ENCODE measurements around the gene TNFSF12.
A peak's percentile ranks its signal among the peaks of the same experiment; 100 is the strongest.

The TNFSF12 gene

GRCh38 chr17:7558544-7559319 is 9.9 kb downstream of the TNFSF12 start, which contains the start of gene TNFSF13:
Gene TNFSF13, plus strand, starts transcription at chr17:7558750. Its CDS starts 290 bp downstream, at chr17:7559040.
- DNase-seq (ENCODE audit: low spot score) = no peak
- ChIA-PET CTCF (interaction anchor here (0.9 to 2.7 kb wide), 2 partner anchors 44 to 122 kb away, joined by 5 to 14 read pairs; no protein-coding TSS in a partner anchor), POLR2A (ENCODE audit: low non-redundant PET) (no interaction called here)
- H3K27ac ChIP-seq = peak within 1 kb of the TSS; percentile 95
- no peak for TF ChIP-seq CTCF (conservative IDR thresholded peaks at IDR 0.05; ENCODE audit: low read depth)

- peak overlapping the region; percentile 95 for H3K27ac ChIP-seq
Measured at GRCh38 chr17:7559320-7560171, 10.7 kb downstream of the TNFSF12 start.

GRCh38 chr17:7560172-7561027 is 11.5 kb downstream of the TNFSF12 start:
- no peak for DNase-seq (ENCODE audit: low spot score)

More at GRCh38 chr17:7559320-7560171, 10.7 kb downstream of the TNFSF12 start:
- no peak for TF ChIP-seq CTCF (conservative IDR thresholded peaks at IDR 0.05; ENCODE audit: low read depth)
- CTCF ChIA-PET = interaction anchor here (0.7 to 3.1 kb wide), 12 partner anchors 11 to 149 kb away, joined by 3 to 28 read pairs (median 6); partner anchors contain the start of genes FGF11 and TNFSF12
- no peak for DNase-seq (ENCODE audit: low spot score)
- POLR2A ChIA-PET (ENCODE audit: low non-redundant PET) = interaction anchor here (0.5 to 1.0 kb wide), 2 partner anchors 44 to 118 kb away, joined by 3 to 10 read pairs; no protein-coding TSS in a partner anchor

GRCh38 chr17:7561028-7561575 is 12.2 kb downstream of the TNFSF12 start:
- peak overlapping the region; percentile 95 for H3K27ac ChIP-seq
- peak; percentile 97 for DNase-seq (ENCODE audit: low spot score)
- peak; percentile 84 for TF ChIP-seq CTCF (conservative IDR thresholded peaks at IDR 0.05; ENCODE audit: low read depth)
- ChIA-PET POLR2A (ENCODE audit: low non-redundant PET) (interaction anchor here (0.6 to 1.4 kb wide), 6 partner anchors 48 to 205 kb away, joined by 3 to 4 read pairs (median 3); partner anchors contain the start of genes TMEM102 and TP53), CTCF (interaction anchor here (0.5 to 3.1 kb wide), 21 partner anchors 9 to 236 kb away, joined by 3 to 28 read pairs (median 4); partner anchors contain the start of genes FGF11 and TNFSF12)

More at GRCh38 chr17:7560172-7561027, 11.5 kb downstream of the TNFSF12 start:
- no peak for TF ChIP-seq CTCF (conservative IDR thresholded peaks at IDR 0.05; ENCODE audit: low read depth)
- ChIA-PET CTCF (interaction anchor here (0.6 to 3.1 kb wide), 20 partner anchors 12 to 235 kb away, joined by 3 to 28 read pairs (median 4); partner anchors contain the start of genes FGF11 and TNFSF12), POLR2A (ENCODE audit: low non-redundant PET) (interaction anchor here (0.5 to 1.4 kb wide), 8 partner anchors 45 to 204 kb away, joined by 3 to 10 read pairs (median 3); partner anchors contain the start of genes TMEM102 and TP53)
- peak overlapping the region; percentile 95 for H3K27ac ChIP-seq

- ChIA-PET CTCF (interaction anchor here (0.5 to 3.1 kb wide), 9 partner anchors 8 to 176 kb away, joined by 3 to 28 read pairs (median 3); partner anchors contain the start of gene FGF11), POLR2A (ENCODE audit: low non-redundant PET) (interaction anchor here (0.6 to 1.4 kb wide), 3 partner anchors 126 to 130 kb away, joined by 3 read pairs; partner anchors contain the start of genes TMEM102 and TP53)
- H3K27ac ChIP-seq = peak within 1 kb of the TSS; percentile 95
- peak; percentile 96 for DNase-seq (ENCODE audit: low spot score)
- no peak for TF ChIP-seq CTCF (conservative IDR thresholded peaks at IDR 0.05; ENCODE audit: low read depth)
Measured at GRCh38 chr17:7561589-7562207, 12.8 kb downstream of the TNFSF12 start, which contains the start of gene SENP3. Gene SENP3, plus strand, starts transcription at chr17:7561919. Its CDS starts 1,158 bp downstream, at chr17:7563077.

Measured in RWPE1 (cell line).